Upper lobe of right lung (tissue), 1 donor: ENCODE results near the gene PSRC1. TPM values are rescaled to one million over a fixed set of nuclear protein-coding genes. Genes with fewer than 3 reads are reported as not detected.

ENCODE experiments used
- ATAC-seq: fragments of 200-7000 bp; cut with Tn5 transposase; one replicate; pipeline ENCODE4 v1.9.1; 2020; ENCODE audit warnings: mild to moderate bottlenecking, moderate library complexity
- DNase-seq: peaks from one replicate; pipeline ENCODE4 v3.0.0-alpha.2; 2020
- H3K27ac ChIP-seq: fragments of 200-600 bp; one replicate; pipeline ENCODE4 v1.8.0; 2022
- H3K27me3 ChIP-seq: fragments of 200-600 bp; one replicate; pipeline ENCODE4 v1.8.0; 2022; ENCODE audit warnings: mild to moderate bottlenecking
- H3K36me3 ChIP-seq: fragments of 200-600 bp; one replicate; pipeline ENCODE4 v1.8.0; 2022
- H3K4me1 ChIP-seq: fragments of 200-600 bp; one replicate; pipeline ENCODE4 v1.8.0; 2022
- H3K4me3 ChIP-seq: fragments of 200-600 bp; one replicate; pipeline ENCODE4 v1.8.0; 2022; ENCODE audit warnings: mild to moderate bottlenecking
- H3K9me3 ChIP-seq: fragments of 200-600 bp; one replicate; pipeline ENCODE4 v1.8.0; 2022
- CTCF ChIP-seq: fragments of 200-600 bp; IDR thresholded peaks from one replicate; pipeline ENCODE4 v1.8.0; 2022; ENCODE audit warnings: antibody characterized with exemption
- intact Hi-C: fragments of 100-400 bp; cut with DNase I; formaldehyde crosslinking; loops from one replicate; pipeline ENCODE4 v1.11.0; 2022
- total RNA-seq: library from RNA; stranded (reverse); fragmentation: NEBNext Ultra II Directional; extraction: Animal tissue kit (Norgen Biotek cat#: 25700); gene quantifications from one replicate; pipeline ENCODE4 v1.2.1, GENCODE V29; 2021
- donor health status: DM: no; HTN: yes; CAD: no; lungs with severe emphysema.

Gene PSRC1
- total RNA-seq, 1 donor from 2014 or later = 2.9 TPM

- ATAC-seq (no peak), DNase-seq (no peak)
- no peak for TF ChIP-seq CTCF
- Histone ChIP-seq H3K36me3 (no peaks in the 10 kb centered on the region), H3K9me3 (no peaks in the 10 kb centered on the region), H3K27ac (no peak overlapping the region), H3K27me3 (no peaks in the 10 kb centered on the region), H3K4me1 (peaks cover 7% of the 10 kb centered on the region), H3K4me3 (no peak overlapping the region)
- intact Hi-C loops = loop anchor here (5.0 kb wide), 1 partner anchor 140 kb away; no protein-coding TSS in a partner anchor
These were observed 20.5 kb downstream of the PSRC1 start for GRCh38 chr1:109262231-109263055.

- Histone ChIP-seq H3K27me3 (no peaks in the 10 kb centered on the region), H3K27ac (no peak overlapping the region), H3K9me3 (no peaks in the 10 kb centered on the region), H3K4me3 (no peak overlapping the region), H3K4me1 (peaks cover 7% of the 10 kb centered on the region), H3K36me3 (no peaks in the 10 kb centered on the region)
- intact Hi-C loops = loop anchor here (5.0 kb wide), 1 partner anchor 141 kb away; no protein-coding TSS in a partner anchor
- no peak for ATAC-seq
- no peak for DNase-seq
- TF ChIP-seq CTCF = no peak
These were observed 21.4 kb downstream of the PSRC1 start for GRCh38 chr1:109261578-109261977.

- no peak for TF ChIP-seq CTCF
- Histone ChIP-seq H3K27ac (no peak overlapping the region), H3K27me3 (no peaks in the 10 kb centered on the region), H3K9me3 (no peaks in the 10 kb centered on the region), H3K4me3 (no peak overlapping the region), H3K4me1 (peaks cover 7% of the 10 kb centered on the region), H3K36me3 (no peaks in the 10 kb centered on the region)
- ATAC-seq (no peak), DNase-seq (no peak)
- intact Hi-C loops = loop anchor here (5.0 kb wide), 1 partner anchor 141 kb away; no protein-coding TSS in a partner anchor
These were observed 21.9 kb downstream of the PSRC1 start for GRCh38 chr1:109261006-109261405.

GRCh38 chr1:109259674-109260557 is 23.0 kb downstream of the PSRC1 start:
- Histone ChIP-seq H3K27ac (no peak overlapping the region), H3K4me3 (no peak overlapping the region), H3K27me3 (no peaks in the 10 kb centered on the region), H3K9me3 (no peaks in the 10 kb centered on the region), H3K4me1 (peaks cover 10% of the 10 kb centered on the region), H3K36me3 (no peaks in the 10 kb centered on the region)
- no peak for TF ChIP-seq CTCF
- no peak for DNase-seq
- no peak for ATAC-seq
- intact Hi-C loops = loop anchor here (5.0 kb wide), 1 partner anchor 142 kb away; no protein-coding TSS in a partner anchor

- DNase-seq (no peak), ATAC-seq (no peak)
- no peak for TF ChIP-seq CTCF
- H3K36me3 ChIP-seq = no peaks in the 10 kb centered on the region
- H3K27me3 ChIP-seq = no peaks in the 10 kb centered on the region
- no peak overlapping the region for H3K27ac ChIP-seq
- peaks cover 17% of the 10 kb centered on the region for H3K4me1 ChIP-seq
- H3K9me3 ChIP-seq = no peaks in the 10 kb centered on the region
- no peak overlapping the region for H3K4me3 ChIP-seq
- intact Hi-C loops = no loop called here
These were observed 24.2 kb downstream of the PSRC1 start for GRCh38 chr1:109258481-109259466.
